ENCODE results near the gene GXYLT2.
"Not testable (repeated sequence)": the region's sequence is repeated elsewhere in the genome, so short reads cannot be mapped to it uniquely, and the experiment has no call there.

The GXYLT2 gene

DNA sequence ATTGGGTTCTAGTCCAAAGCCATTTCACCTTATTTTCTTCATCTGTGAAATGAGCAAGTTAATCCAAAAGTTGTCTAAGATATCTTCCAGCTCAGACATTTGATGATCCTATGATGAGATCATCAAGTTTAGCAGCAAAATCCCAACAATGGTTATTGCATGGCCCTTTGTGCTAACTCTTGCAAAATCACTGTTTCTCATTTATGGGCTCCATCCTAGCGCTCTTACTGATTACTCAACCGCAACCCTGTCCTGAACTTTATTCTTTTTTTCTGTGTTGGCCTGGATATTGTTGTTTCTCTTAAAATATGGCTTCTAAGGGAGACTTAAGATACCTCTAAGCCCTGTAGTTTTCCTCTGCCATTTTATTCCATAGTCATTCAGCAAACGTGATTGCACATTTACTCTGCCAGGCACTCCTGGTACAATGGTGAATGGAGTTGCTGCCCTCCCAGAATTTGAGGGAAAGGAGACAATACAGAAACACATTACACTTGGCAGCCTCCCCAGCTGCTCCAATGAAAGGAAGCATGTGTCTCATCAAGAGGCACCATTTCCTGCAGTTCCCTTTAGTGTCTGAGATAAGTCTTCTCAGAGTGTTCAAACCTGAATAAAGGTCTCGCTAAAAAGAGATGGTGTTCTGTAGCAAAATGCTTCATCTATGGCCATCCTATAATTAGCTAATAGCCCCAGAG lies 4.4 kb downstream of the GXYLT2 start:
- DNase-seq (ENCODE audit: low read depth, low spot score), result no peak

DNA sequence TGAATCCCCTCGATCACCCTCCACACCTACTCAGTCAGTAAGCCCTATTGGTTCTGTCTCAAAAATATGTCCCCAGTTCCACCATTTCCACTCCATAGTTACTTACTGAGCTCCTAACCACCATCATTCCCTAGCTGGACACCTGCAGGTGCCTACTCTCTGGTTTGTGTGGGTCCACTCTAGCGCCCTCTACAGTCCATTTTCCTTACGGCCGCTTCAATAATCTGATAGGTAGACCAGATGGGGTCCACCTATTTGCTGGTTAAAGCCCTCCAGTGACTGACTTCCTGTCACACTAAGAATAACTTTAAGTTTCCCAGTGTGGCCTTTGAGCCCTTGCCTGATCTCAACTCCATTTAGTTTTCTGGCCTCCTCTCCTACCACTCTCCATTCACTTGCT lies 5.0 kb downstream of the GXYLT2 start:
- no peak for DNase-seq (ENCODE audit: low read depth, low spot score)

DNA sequence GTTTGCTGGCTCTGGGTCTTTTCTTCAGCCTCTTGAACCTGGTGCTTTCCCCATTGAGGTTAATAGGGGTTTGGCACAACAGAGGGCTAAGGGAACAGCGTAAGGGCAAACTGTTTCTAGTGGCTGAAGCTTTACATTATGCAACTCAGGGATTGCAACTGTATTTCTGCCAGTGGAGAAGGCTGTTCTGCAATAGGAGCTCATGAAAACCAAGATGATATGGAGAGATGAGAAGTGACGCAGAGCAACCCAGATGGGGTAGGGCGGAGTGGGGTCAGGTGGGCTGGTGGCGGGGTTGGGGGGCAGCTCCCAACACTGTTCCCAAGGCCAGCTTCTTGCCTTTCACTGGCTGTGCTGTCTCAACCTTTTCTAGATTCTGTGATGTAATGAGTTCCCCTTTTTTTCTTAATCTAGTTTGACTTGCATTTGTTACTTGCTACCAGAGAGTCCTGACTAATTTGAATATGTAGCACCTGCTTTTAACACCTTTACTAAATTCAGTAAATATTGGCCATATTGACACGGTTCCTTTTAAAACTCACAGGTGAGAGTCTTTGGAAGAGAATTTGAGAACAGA lies 7.2 kb downstream of the GXYLT2 start:
- no peak for DNase-seq (ENCODE audit: low read depth, low spot score)

DNA sequence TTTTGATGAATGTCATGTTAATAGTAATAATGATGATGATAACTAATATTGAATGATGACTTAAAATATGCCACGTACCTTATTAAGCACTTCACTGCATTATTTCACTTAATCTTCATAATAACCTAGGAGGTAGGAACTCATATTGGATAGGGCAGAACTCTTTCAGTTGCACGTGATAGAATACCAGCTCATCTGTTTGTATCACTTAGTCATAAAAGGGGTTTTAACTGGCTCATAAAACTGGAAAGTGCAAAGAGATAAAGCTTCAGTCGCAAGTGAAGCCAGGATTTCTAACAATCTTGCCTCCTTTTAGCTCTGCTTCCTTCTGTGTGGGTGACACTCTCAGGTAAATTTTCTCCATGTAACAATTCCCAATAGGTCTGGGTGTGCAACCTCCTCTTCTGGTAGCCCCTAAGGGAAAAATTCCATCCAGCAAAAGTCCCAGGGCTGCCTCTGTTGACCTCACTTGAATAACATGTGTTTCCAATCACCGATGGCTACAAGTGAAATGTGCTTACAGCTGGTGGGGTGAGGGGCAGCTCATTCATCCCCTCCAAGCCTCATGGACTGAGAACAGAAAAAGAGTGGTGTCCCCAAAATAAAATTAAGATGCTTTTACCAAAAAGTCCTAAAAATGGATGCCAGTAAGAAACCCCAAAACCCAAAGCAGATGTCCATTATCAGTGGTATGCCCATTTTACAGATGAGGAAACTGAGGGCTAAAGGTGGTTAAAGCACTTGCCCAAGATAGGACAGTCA lies 9.3 kb downstream of the GXYLT2 start:
- DNase-seq (ENCODE audit: low read depth, low spot score), result no peak

DNA sequence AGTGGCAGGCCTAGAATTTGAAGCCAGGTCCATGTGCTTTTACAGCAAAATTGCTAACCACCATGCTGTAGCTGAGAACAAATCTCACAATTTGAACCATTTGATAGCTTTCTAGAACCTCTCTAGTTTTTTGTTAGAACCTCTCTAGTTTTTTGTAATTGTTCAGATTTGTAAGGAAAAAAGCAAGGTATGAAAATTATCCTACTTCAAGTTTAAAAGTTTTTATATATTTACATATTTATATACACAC lies 9.8 kb downstream of the GXYLT2 start:
- DNase-seq (ENCODE audit: low read depth, low spot score), result no peak

DNA sequence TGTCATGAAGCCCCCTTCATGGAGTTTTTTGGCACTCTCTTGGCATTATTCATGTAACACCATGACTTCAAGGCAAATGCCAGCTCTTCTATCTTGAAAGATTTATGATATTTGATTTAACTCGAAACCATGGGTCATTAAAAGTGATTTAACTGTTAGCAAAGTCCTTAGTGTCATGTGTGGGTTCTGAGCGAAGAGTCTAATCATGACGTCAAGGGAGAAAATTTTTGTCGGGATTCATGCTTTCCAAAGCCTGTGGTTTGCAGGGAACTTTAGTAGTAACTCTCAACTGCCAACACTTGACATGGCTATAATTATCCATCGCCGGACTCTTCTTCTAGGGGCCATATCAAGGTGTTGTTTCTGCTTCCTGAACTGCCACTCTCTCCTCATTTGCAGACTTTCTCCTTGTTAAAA lies 11.5 kb downstream of the GXYLT2 start:
- DNase-seq (ENCODE audit: low read depth, low spot score), result no peak

DNA sequence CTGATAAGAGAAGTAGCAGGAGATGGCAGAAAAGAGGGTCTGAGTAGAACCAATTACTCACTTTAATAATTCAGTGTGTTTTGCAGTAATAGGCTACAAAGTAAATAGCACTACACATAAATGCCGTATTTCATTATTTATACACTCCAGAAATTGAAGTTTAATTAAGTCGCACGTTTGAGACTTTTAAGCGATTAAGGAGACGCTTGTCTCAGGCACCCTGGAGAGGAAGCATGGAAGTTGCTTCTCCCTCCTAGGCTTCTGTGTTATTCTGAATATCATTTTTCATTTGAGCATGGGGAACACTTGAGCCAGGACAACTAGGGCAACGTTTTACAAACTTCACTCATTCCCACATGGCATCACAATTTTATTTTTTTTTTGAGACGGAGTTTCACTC lies 12.2 kb downstream of the GXYLT2 start:
- DNase-seq (ENCODE audit: low read depth, low spot score), result no peak

DNA sequence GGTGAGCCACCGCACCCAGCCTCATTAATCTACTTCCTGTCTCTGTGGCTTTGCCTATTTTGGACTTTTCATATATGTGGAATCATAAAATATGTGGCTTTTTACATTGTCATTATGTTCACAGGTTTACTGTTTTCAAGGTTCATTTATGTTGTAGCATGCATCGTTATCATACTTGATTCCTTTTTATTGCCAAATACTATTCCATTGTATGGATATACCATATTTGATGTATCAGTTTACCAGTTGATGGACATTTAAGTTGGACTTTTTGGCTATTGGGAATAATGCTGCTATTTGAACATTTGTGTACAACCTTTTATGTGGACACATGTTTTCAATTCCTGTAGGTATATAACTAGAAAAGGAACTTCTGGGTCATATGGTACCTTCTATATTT lies 14.0 kb downstream of the GXYLT2 start:
- no peak for DNase-seq (ENCODE audit: low read depth, low spot score)

DNA sequence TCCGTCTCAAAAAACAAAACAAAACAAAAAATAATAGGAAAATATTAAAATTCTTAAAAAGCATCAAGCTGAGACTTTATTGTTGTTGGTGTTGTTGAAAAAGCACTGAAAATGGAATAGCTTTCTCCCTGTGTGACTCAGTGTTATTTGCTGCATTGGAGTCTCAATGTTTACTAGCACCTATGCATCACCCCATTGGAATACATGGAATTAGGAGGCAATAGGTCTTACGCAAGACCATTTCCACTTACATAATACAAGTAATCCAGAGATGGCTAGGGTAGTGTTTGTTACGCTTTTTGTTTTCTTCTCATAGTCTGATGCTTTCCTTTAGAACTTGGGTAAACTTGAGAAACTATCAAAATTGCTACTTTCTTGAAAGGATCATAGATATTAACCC lies 15.2 kb downstream of the GXYLT2 start:
- no peak for DNase-seq (ENCODE audit: low read depth, low spot score)

DNA sequence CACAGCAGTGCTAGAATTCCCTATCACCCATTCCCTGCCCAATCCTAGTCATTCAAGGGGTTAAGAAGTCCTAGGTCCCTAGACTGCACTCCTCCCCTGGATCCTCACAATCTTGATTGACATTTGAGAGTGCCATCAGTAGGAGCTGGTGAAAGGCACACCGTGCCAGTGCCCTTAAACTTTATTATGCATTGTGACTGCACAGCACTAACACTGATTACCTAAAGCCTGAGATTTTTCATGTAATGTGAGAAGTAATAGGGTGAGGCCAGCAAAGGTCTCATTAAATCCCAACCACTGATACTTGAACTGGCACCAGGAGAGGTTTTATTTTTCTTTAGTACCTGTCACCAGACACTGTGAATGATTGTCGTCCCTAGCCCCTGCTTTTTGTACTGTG lies 16.3 kb downstream of the GXYLT2 start:
- DNase-seq (ENCODE audit: low read depth, low spot score), result no peak

DNA sequence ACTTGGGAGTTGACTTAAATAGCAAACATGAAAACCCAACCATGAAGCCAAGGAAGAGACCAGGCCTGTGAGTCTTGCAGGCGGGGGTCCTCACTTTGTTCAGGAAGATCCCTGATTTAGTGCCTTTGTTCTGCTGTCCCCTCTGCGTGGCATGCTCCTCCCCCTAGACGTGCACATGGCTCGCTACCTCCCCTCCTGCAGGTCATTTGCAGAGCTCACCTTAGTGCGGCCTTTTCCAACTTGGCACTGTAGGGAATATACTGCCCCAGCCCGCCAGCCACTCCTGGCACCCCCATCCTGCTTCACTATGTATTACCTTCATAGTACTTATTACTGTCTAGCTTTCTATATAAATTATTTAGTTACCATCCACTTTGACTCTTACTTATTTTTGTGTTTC lies 18.3 kb downstream of the GXYLT2 start:
- DNase-seq (ENCODE audit: low read depth, low spot score), result no peak

DNA sequence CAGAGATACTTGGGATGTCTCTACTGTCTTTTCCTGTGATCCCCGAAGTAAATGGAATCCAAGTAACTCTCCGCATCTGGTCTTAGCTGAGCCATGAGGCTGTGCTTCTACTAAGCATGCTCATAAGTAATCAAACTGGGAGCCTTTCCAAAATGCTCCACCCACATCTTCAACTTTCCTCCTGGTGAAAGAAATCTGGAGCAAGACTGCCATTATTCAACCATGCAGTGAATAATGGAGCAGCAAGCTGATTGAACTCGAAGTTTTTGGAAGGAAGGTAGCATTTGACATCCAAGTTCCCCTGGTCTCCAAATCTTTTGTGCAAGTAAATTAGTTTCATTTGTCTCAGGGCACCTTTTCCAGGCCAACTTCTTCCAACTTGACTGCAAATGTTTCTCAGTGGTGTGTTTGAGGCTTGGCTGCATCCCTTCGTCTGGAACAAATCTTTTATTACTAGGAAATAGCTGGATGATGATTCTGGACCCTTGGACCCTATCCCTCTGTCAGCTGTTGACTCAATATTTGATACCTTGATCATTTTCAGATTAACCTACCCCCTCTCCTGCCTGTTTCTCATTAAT lies 19.4 kb downstream of the GXYLT2 start:
- DNase-seq (ENCODE audit: low read depth, low spot score), result no peak

DNA sequence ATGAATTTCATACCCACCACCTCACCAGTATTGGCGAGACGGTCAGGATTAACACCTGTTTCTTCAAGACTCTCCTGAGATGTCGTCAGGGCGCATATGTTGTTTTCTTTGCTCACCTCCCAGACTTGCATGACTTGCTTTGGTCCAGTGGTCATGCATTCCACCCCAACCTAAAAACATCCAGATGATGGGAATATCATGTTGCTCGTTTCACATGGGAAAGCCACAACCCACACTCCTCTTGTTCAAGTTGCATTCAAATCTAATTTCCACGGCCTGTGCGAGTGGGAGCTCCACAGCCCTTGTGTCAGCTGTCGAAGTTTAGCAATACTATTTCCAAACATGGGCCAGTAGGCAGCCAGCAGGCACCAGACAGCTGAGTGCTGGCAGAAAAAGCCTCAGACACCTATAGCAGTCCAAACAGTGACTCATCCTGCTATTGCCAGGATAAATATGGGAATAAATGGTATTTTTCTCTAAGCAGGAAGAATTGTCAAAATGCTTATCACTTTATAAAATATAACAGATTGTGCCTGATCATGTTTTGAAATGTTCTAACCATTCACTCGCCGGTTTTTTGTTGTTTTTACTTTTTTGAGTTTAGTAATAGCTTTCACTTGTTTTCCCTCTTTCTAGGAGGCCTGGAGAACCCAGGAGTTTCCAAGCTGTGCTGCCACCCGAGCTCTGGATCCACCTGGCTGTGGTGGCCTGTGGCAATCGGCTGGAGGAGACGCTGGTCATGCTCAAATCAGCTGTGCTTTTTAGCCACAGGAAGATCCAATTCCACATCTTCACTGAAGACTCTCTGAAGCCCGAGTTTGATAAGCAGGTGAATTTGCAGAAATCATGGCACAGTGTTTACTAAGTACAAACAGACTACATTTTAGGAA lies 20.1 kb downstream of the GXYLT2 start:
- DNase-seq (ENCODE audit: low read depth, low spot score), result no peak

DNA sequence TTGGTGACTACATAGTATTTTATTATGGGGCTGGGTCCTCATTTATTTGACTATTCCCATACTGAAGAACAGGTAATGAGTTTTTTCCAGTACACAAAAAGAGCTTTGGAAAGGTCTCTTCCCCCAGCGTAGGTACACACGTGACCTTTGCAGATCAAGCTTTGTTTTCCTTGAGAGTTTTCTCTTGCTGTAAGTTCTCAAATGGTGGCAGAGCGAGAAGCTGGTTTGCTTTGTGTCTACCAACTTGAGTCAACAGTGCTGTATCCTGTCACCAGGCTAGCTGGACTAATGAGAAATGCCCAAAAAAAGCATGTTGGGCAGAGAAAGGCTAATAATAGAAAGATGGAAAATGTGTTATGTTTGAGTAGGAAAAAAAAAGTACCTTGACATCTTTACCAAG lies 21.7 kb downstream of the GXYLT2 start:
- no peak for DNase-seq (ENCODE audit: low read depth, low spot score)

DNA sequence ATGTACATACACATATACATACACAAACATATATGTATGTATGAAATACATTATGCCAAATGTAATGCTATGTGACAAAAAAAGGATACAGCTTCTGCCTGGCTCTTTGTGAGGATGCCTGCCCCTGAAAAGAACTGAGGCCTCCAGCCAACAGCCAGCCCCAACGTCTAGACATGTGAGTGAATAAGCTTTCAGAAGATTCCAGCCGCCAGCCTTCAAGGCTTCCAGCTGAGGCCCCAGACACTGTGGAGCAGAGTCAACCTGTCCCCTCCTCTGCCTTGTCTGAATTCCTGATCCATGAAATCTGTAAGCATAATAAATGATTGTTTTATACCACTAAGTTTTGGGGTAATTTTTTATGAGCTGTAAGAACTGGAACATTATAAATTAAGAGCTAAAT lies 24.7 kb downstream of the GXYLT2 start:
- DNase-seq (ENCODE audit: low read depth, low spot score), result no peak

DNA sequence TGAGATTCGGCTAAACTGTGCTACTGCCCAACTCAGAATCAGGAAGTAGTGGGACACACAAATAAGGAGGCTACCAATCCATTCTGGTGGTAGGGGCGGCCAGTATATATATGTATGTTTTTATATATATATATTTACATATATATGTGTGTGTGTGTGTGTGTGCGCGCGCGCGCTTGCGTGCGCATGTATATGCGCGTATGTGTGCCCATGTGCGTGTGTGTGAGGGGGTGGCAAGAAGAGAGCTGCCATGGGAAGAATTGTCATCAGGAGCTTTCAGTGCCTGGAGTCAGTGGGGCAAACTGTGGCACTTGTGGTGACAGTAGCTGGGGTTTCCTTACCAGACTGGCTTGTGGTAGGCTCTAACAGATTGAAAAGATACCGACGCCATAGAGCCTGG lies 26.5 kb downstream of the GXYLT2 start:
- DNase-seq (ENCODE audit: low read depth, low spot score), result no peak

DNA sequence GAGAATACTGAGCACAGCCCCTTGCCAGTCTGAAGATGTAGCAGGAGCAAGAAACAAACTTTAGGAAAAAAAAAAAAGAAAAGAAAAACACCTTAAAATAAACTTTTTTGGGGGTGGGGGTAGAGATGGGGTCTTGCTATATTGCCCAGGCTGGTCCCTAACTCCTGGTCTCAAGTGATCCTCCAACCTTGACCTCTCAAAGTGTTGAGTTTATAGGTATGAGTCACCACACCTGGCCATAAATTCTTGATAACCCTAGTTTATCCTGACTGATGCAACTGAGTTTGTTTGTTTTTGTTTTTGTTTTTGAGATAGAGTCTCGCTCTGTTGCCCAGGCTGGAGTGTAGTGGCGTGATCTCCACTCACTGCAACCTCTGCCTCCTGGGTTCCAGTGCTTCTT lies 28.4 kb downstream of the GXYLT2 start:
- DNase-seq (ENCODE audit: low read depth, low spot score), result no peak

DNA sequence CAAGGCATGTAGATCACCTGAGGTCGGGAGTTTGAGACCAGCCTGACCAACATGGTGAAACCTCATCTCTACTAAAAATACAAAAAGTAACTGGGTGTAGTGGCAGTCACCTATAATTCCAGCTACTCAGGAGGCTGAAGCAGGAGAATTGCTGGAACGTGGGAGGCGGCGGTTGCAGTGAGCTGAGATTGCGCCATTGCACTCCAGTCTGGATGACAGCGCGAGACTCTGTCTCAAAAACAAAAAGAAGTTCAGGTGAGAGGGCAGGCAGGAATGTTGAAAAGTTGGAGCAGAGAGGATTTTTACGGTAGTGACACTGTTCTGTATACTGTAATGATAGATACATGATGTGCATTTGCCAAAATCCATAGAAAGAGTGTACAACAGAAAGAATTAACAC lies 31.7 kb downstream of the GXYLT2 start:
- DNase-seq (ENCODE audit: low read depth, low spot score), result no peak

DNA sequence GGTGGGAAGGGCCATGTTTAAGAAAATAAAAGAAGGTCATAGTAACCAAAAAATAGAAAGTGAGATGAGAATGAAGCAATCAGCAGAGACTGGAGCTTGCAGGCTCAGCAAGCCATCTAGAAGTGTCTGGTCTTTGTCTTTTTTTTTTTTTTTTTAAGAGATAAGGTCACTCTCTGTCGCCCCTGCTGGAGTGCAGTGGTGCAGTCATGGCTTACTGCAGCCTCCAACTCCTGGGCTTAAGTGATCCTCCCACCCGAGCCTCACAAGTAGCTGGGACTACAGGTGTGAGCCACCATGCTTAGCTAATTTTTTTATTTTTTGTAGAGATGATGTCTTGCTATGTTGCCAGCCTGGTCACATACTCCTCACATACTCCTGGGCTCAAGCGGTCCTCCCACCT lies 36.2 kb downstream of the GXYLT2 start:
- no peak for DNase-seq (ENCODE audit: low read depth, low spot score)

DNA sequence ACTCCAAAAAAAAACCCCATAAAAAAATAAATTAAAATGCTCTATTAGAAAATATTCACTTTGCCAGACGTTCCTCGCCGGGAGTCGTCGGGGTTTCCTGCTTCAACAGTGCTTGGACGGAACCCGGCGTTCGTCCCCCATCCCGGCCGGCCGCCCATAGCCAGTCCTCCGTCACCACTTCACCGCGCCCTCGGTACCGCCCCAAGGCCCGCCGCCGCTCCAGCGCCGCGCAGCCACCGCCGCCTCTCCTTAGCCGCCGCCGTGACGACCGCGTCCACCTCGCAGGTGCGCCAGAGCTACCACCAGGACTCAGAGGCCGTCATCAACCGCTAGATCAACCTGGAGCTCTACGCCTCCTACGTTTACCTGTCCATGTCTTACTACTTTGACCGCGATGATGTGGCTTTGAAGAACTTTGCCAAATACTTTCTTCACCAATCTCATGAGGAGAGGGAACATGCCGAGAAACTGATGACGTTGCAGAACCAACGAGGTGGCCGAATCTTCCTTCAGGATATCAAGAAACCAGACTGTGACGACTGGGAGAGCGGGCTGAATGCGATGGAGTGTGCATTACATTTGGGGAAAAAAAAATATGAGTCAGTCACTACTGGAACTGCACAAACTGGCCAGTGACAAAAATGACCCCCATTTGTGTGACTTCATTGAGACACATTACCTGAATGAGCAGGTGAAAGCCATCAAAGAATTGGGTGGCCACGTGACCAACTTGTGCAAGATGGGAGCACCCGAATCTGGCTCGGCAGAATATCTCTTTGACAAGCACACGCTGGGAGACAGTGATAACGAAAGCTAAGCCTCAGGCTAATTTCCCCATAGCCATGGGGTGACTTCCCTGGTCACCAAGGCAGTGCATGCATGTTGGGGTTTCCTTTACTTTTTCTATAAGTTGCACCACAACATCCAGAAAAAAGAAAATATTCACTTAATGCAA lies 41.2 kb downstream of the GXYLT2 start:
- DNase-seq (ENCODE audit: low read depth, low spot score), result not testable (repeated sequence)

DNA sequence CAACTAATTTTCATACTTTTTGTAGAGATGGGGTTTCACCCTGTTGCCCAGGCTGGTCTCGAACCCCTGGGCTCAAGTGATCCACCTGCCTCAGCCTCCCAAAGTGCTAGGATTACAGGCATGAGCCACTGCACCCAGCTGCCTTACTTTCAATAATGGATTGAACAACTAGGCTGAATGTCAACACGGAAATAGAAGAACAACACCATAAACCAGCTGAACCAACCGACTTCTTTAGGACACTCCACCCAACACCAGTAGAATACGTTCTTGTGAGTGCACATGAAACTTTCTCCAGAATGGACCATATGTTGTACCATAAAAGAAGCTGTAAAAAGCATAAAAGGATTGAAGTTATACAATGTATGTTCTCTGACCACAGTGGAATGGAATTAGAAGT lies 42.9 kb downstream of the GXYLT2 start:
- DNase-seq (ENCODE audit: low read depth, low spot score), result no peak
